EH (cell line): ENCODE results near the gene STOML2.
A peak's percentile ranks its signal among the peaks of the same experiment; 100 is the strongest.
"Not testable (repeated sequence)": the region's sequence is repeated elsewhere in the genome, so short reads cannot be mapped to it uniquely, and the experiment has no call there.

Experiments
- DNase-seq: peaks from one replicate; pipeline ENCODE4 v3.0.0-alpha.2; 2015; ENCODE audit warnings: low read depth

STOML2 gene

GRCh38 chr9:35102769-35103659, at the start of gene STOML2:
STOML2 (minus strand) TSS chr9:35103131; CDS start chr9:35103094, 37 bp downstream.
- peak; percentile 97 for DNase-seq

GRCh38 chr9:35147941-35148563, 45.1 kb upstream of the STOML2 start:
- DNase-seq, result not testable (repeated sequence)

GRCh38 chr9:35142037-35142436, 39.1 kb upstream of the STOML2 start:
- no peak for DNase-seq

- DNase-seq, result no peak
Observed at GRCh38 chr9:35140093-35140492, 37.2 kb upstream of the STOML2 start.

GRCh38 chr9:35136866-35137265, 33.9 kb upstream of the STOML2 start:
- no peak for DNase-seq

GRCh38 chr9:35135988-35136387, 33.1 kb upstream of the STOML2 start:
- no peak for DNase-seq

GRCh38 chr9:35134920-35135319, 32.0 kb upstream of the STOML2 start:
- no peak for DNase-seq

GRCh38 chr9:35116898-35117551, 14.1 kb upstream of the STOML2 start:
- peak; percentile 93 for DNase-seq

- no peak for DNase-seq
Observed at GRCh38 chr9:35116539-35116897, 13.6 kb upstream of the STOML2 start.

- peak; percentile 99 for DNase-seq
Observed at GRCh38 chr9:35115680-35116538, 13.0 kb upstream of the STOML2 start, which contains the start of gene ATOSB. ATOSB (minus strand) TSS chr9:35115862; CDS start chr9:35108274, 7,588 bp downstream.

GRCh38 chr9:35114840-35115628, 12.1 kb upstream of the STOML2 start:
- DNase-seq, result peak; percentile 72

GRCh38 chr9:35114113-35114839, 11.3 kb upstream of the STOML2 start:
- DNase-seq, result peak; percentile 99

GRCh38 chr9:35112257-35113020, 9.5 kb upstream of the STOML2 start:
- DNase-seq, result peak; percentile 86

GRCh38 chr9:35111001-35111933, 8.3 kb upstream of the STOML2 start:
- peak; percentile 99 for DNase-seq

- peak; percentile 68 for DNase-seq
Observed at GRCh38 chr9:35110327-35110761, 7.4 kb upstream of the STOML2 start.

- no peak for DNase-seq
Observed at GRCh38 chr9:35108946-35109575, 6.1 kb upstream of the STOML2 start.

- DNase-seq, result no peak
Observed at GRCh38 chr9:35108461-35108860, 5.5 kb upstream of the STOML2 start.
